Skin of body (tissue), 2 donors: ENCODE measurements around the gene GNG14. TPM values are rescaled to one million over a fixed set of nuclear protein-coding genes. Genes with fewer than 3 reads are reported as not detected.
"Not testable (repeated sequence)": the region's sequence is repeated elsewhere in the genome, so short reads cannot be mapped to it uniquely, and the experiment has no call there.

ENCODE experiments used
- DNase-seq: peaks from one replicate; lab custom pipeline; 2025; lab: John Stamatoyannopoulos, UW
- total RNA-seq: library from RNA; depleted of rRNA; stranded (reverse); fragments of >200 nt; gene quantifications from one replicate; pipeline ENCODE4 v1.2.3, GENCODE V29; 2014

GNG14 gene
- total RNA-seq = not detected

GRCh38 chr19:12687496-12688196, at the start of gene GNG14:
Gene GNG14, plus strand, starts transcription at chr19:12687998. Its CDS starts 51 bp downstream, at chr19:12688049.
- no peak for DNase-seq

- no peak for DNase-seq
These were observed 49.1 kb upstream of the GNG14 start for GRCh38 chr19:12638611-12639182.

GRCh38 chr19:12639901-12640613, 47.7 kb upstream of the GNG14 start:
- peak; percentile 15 for DNase-seq

GRCh38 chr19:12641456-12641855, 46.3 kb upstream of the GNG14 start:
- DNase-seq = no peak

GRCh38 chr19:12642506-12642905, 45.3 kb upstream of the GNG14 start:
- DNase-seq = no peak

GRCh38 chr19:12643716-12644115, 44.1 kb upstream of the GNG14 start:
- not testable (repeated sequence) for DNase-seq

- DNase-seq = no peak
These were observed 41.2 kb upstream of the GNG14 start for GRCh38 chr19:12646551-12646950.

GRCh38 chr19:12647047-12647446, 40.8 kb upstream of the GNG14 start:
- no peak for DNase-seq

- no peak for DNase-seq
These were observed 40.2 kb upstream of the GNG14 start for GRCh38 chr19:12647490-12648071.

GRCh38 chr19:12648088-12648487, 39.7 kb upstream of the GNG14 start:
- no peak for DNase-seq

GRCh38 chr19:12649941-12650340, 37.9 kb upstream of the GNG14 start:
- no peak for DNase-seq

- DNase-seq = no peak
These were observed 35.6 kb upstream of the GNG14 start for GRCh38 chr19:12652219-12652618.

- no peak for DNase-seq
These were observed 32.3 kb upstream of the GNG14 start for GRCh38 chr19:12655546-12655945.

GRCh38 chr19:12656899-12657571, 30.8 kb upstream of the GNG14 start:
- no peak for DNase-seq

- DNase-seq = no peak
These were observed 29.8 kb upstream of the GNG14 start for GRCh38 chr19:12657966-12658365.

GRCh38 chr19:12660980-12661379, 26.8 kb upstream of the GNG14 start:
- DNase-seq = no peak

GRCh38 chr19:12664406-12665280, 23.2 kb upstream of the GNG14 start:
- DNase-seq = no peak

- DNase-seq = no peak
These were observed 22.6 kb upstream of the GNG14 start for GRCh38 chr19:12665281-12665573.

GRCh38 chr19:12665671-12666264, 22.0 kb upstream of the GNG14 start:
- no peak for DNase-seq

GRCh38 chr19:12666265-12667048, 21.3 kb upstream of the GNG14 start, which contains the start of the genes MAN2B1 and WDR83:
Gene MAN2B1, minus strand, starts transcription at chr19:12666742. Its CDS starts 41 bp downstream, at chr19:12666701.
Gene WDR83, plus strand, starts transcription at chr19:12666807. Its CDS starts 2,984 bp downstream, at chr19:12669791.
- no peak for DNase-seq
